Measurements from ENCODE around the gene GLDN.
"Not testable (repeated sequence)": the region's sequence is repeated elsewhere in the genome, so short reads cannot be mapped to it uniquely, and the experiment has no call there.

GLDN gene

DNA sequence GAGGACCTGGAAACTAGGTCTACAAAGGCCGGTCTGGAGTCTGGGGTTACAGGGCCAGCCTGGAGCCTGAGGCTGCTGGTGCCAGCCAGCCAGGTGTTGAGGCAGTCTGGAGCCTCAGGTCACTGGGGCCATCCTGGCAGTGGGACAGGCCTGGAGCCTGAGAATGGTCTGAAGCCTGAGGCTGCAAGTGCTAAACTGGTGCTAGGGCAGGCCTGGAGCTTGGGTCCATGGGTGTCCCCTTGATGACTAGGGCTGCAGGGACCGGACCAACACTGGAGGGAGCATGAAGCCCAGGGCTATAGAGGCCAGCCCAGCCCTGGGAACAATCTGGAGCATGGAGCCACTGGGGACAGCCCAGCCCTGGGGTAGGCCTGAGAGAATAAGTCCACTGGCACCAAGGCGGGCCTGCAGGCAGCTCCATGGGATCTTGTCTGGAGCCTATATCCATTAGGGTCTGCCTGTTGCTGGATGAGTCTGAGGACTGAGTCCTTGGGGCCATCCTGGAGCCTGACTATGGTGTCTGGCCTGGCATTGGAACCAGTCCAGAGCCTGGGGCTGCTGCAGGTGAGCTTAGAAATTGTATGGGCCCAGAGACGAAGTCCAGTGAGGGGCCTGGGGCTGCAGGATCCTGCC lies 101.9 kb downstream of the GLDN start:
- no peak for DNase-seq

DNA sequence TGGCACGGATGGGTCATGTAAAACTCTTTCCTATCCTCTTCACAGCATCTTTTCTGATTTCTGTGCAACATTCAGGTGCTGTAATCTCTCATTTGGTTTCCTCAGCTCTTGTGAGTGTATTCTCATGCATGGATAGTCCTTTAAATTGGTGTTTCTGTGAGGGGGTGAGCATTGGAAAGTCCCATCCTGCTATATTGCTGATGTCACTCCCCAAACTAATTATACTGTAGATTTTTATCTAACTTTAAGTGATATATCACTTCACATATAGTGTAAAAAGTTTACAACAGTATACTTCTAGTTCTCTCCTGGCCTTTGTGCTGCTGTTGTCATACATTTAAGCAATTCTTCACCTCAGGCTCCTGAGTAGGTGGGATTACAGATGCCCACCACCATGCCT lies 102.7 kb downstream of the GLDN start:
- no peak for DNase-seq

DNA sequence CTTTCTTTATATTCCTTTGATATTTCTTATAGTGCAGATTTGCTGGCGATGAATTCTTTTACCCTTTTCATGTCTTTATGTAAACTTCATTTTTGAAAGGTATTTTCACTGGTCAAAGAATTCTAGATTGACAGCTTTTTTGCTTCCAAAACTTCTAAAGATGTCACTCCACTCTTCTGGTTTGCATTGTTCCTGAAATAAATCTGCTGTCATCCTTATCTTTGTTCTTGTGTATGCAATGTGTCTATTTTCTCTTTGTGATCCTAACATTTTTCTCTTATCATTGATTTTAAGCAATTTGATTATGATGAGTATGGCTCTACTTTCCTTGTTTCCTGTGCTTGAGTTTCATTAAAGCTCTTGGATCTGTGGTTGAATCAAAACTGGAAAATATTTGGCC lies 103.4 kb downstream of the GLDN start:
- no peak for DNase-seq

DNA sequence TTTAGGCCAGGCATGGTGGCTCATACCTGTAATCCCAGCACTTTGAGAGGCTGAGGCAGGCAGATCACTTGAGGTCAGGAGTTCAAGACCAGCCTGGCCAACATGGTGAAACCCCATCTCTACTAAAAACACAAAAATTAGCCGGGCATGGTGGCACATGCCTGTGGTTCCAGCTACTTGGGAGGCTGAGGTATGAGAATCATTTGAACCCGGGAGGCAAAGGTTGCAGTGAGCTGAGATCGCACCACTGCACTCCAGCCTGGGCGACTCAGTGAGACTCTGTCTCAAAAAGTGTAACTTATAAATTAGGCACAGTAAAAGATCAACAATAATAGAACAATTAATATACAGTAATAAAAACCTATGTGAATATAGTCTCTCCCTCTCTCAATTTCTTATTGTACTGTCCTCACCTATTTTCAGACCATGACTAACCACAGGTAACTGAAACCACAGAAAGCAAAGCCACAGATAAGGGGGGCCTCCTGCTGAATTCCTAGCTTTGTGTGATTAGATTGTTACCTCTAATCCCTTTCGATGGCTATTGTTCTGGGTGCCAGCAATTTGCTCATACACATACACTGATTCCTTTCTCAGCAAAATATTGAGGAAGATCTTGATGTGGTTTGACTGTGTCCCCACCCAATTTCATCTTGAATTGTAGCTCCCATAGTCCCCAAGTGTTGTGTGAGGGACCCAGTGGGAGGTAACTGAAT lies 104.7 kb downstream of the GLDN start:
- DNase-seq: not testable (repeated sequence)

DNA sequence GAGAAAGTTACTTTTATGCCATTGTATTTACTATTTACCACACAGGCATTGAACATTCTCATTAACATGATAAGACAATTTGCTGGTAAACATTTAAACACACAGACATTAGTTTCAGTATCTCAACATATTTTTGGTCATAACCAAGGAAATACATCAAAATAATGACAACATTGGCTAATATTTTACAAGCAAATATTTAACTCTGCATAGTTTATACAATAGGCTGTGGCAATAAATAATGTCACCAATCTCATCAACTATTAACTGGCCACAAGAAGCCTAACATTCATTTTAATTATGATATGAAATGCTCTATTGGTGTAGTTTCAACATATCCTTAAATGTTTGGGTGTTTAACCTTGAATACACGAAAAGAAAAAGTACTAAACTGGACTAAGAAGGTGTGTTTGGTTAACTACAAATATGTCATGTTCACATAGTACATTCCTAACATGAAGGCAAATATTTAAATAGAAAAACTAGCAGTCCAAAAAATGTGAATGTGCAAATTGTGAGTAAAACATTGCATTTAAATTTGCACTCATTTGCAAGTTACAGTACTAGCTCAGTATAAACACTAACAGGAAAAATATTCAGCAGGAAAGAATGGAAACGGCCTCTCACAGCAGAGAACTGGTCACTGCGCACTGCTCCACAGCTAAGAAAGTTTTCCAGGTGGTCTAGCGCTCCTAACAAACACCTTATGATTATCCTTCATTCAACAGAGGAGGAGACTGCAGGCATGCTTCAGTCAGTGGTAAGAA lies 106.6 kb downstream of the GLDN start:
- DNase-seq: no peak

DNA sequence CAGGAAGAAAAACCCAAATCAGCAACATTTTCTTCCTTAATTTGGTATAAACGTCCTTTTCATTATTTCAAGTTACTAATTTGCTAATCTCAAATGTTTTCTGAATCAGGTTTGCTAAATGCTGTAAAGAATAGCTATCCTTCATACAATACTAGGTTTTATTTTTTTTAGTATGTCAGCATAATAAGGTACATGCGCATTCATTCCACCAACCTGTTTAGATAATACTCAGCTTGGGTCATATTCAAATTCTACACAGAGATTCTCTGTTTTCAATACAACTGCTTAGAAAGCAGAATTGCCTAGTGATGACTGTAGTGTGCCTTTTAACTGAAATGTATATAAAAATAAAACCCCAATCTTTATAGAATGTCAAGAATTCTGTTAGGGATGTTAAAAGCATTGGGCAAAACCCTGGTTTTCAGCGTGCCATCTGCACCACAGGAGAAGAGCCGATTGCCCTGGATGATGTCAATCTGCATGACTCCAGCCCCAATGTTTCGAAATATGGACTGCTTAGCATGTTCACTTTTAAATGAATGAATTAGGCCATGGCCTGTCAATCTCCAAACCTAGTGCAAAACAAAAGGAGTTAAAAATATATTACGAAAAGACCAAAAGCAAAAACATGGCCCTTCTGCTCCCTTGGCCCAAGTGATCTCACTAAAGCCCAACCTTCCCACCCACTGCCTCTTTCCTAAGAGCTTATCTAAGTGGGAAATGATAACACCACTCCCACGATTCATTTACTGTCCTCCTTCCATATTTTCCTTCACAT lies 107.4 kb downstream of the GLDN start:
- DNase-seq: no peak

DNA sequence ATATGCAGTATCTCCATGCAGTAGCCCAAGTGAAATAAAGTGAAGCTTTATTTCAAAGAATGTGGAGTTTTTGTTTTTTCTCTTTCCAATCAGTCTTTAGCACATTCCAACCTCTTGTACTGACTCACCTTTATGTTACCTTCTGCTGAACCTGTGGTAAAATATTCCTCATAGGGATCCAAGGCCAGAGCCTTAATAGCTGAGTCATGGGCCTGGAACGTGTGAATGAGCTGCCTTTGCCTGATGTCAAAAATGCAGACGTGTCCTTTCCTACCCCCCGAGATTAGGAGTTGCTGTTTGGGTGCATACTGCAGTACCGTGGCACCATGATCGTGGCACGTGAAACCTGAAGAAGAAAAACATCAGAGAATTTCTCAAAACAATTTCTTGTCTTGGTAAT lies 108.5 kb downstream of the GLDN start:
- no peak for DNase-seq
